ENCODE measurements around the gene LANCL2. TPM values are rescaled to one million over a fixed set of nuclear protein-coding genes. Genes with fewer than 3 reads are reported as not detected.

Gene LANCL2
- total RNA-seq, 1 experiment from 2014 or later: 26.4 TPM

DNA sequence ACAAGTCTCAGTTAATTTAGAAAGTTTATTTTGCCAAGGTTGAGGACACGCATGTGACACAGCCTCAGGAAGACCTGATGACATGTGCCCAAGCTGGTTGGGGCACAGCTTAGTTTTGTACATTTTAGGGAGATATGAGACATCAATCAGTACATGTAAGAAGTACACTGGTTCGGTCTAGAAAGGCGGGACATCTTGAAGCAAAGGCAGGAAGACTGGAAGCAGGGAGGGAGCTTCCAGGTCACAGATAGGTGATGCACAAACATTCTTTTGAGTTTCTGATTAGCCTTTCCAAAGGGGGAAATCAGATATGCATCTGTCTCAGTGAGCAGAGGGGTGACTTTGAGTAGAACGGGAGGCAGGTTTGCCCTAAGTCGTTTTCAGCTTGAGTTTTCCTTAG lies 29.4 kb upstream of the LANCL2 start:
- H3K4ac ChIP-seq (ENCODE audit: low read depth, low read length): no peak overlapping the region
- H3K27ac Mint-ChIP-seq: no peak overlapping the region; a peak in 1 of 7 replicates
- no peak overlapping the region for H2BK120ac ChIP-seq (ENCODE audit: low read depth, low read length, poor library complexity, severe bottlenecking)
- H3T11ph ChIP-seq (ENCODE audit: low read length): no peak overlapping the region
- H3K56ac ChIP-seq (ENCODE audit: insufficient read length, low read depth, low read length): no peak overlapping the region
- no peak overlapping the region for H3K4me2 ChIP-seq (ENCODE audit: insufficient read depth, insufficient read length, low read length)
- no peak overlapping the region for H3K9ac ChIP-seq (ENCODE audit: extremely low read depth, insufficient read length, low read length)
- no peak overlapping the region for H3K23ac ChIP-seq (ENCODE audit: insufficient read length, low read depth, low read length)
- H3K9me3 ChIP-seq (ENCODE audit: control insufficient read depth, low read depth, low read length): no peaks in the 10 kb centered on the region
- no peak overlapping the region for H4K8ac ChIP-seq (replicated peaks; ENCODE audit: insufficient read length, low read depth, low read length)
- no peaks in the 10 kb centered on the region; a peak in 1 of 7 replicates for H3K36me3 Mint-ChIP-seq (ENCODE audit: insufficient read depth in 1 of 3, low read depth in 3 of 3)
- no peak overlapping the region for H2AFZ ChIP-seq (ENCODE audit: low read length)
- H4K91ac ChIP-seq (ENCODE audit: insufficient read length, low read depth, low read length): no peak overlapping the region
- no CpG with 5 or more reads among the region's 5 CpGs for WGBS (ENCODE audit: extremely low coverage, insufficient read length, low lambda C conversion rate)
- no peak overlapping the region for H2BK15ac ChIP-seq (ENCODE audit: low read depth, low read length)
- no peak for DNase-seq
- no peaks in the 10 kb centered on the region; the same call in 1 of the 2 replicates for H3K4me1 ChIP-seq (ENCODE audit: insufficient read depth, low read length)
- no peak overlapping the region for H4K5ac ChIP-seq (ENCODE audit: insufficient read length, low read depth, low read length)
- no peaks in the 10 kb centered on the region for H3K79me1 ChIP-seq (ENCODE audit: insufficient read depth, low read depth, low read length, poor library complexity, severe bottlenecking)
- no peak overlapping the region for H2BK5ac ChIP-seq (ENCODE audit: insufficient read length, low read length)
- H2AK5ac ChIP-seq (ENCODE audit: insufficient read length, low read length): no peak overlapping the region
- peaks cover 9 to 13% of the 10 kb centered on the region in 2 experiments for H3K4me1 Mint-ChIP-seq
- no peak overlapping the region for H3K27ac ChIP-seq (ENCODE audit: insufficient read length, low read depth, low read length)
- no peaks in the 10 kb centered on the region for H4K20me1 ChIP-seq (ENCODE audit: control insufficient read depth, insufficient read depth, insufficient read length)
- H3K27me3 ChIP-seq (ENCODE audit: insufficient read depth, low read length): no peaks in the 10 kb centered on the region
- no peak overlapping the region for H3K18ac ChIP-seq (ENCODE audit: insufficient read length, low read depth, low read length)
- no peaks in the 10 kb centered on the region for H3K79me2 ChIP-seq (ENCODE audit: insufficient read depth, low read length)
- no peak overlapping the region for H3K4me3 Mint-ChIP-seq
- TF ChIP-seq, protein P1, sequence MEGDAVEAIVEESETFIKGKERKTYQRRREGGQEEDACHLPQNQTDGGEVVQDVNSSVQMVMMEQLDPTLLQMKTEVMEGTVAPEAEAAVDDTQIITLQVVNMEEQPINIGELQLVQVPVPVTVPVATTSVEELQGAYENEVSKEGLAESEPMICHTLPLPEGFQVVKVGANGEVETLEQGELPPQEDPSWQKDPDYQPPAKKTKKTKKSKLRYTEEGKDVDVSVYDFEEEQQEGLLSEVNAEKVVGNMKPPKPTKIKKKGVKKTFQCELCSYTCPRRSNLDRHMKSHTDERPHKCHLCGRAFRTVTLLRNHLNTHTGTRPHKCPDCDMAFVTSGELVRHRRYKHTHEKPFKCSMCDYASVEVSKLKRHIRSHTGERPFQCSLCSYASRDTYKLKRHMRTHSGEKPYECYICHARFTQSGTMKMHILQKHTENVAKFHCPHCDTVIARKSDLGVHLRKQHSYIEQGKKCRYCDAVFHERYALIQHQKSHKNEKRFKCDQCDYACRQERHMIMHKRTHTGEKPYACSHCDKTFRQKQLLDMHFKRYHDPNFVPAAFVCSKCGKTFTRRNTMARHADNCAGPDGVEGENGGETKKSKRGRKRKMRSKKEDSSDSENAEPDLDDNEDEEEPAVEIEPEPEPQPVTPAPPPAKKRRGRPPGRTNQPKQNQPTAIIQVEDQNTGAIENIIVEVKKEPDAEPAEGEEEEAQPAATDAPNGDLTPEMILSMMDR (conservative IDR thresholded peaks at IDR 0.05): no peak
- no peak overlapping the region for H2BK20ac ChIP-seq (ENCODE audit: low read depth, low read length, poor library complexity, severe bottlenecking)
- H3K27me3 Mint-ChIP-seq (ENCODE audit: low read depth): peaks cover 1% of the 10 kb centered on the region; the same call in 1 of the 2 replicates
- no peaks in the 10 kb centered on the region for H3K23me2 ChIP-seq (ENCODE audit: insufficient read length, low read depth, low read length, poor library complexity, severe bottlenecking)
- no peak overlapping the region for H3K14ac ChIP-seq (ENCODE audit: insufficient read depth, low read length)
- peaks cover 0 to 5% of the 10 kb centered on the region in 2 experiments; a peak in 3 of 5 replicates for H3K9me3 Mint-ChIP-seq
- H2BK12ac ChIP-seq (ENCODE audit: insufficient read length, low read depth, low read length): no peak overlapping the region

Data from H9 (cell line).